SKM-1 (cell line): ENCODE results near the gene TMEM203.
A peak's percentile ranks its signal among the peaks of the same experiment; 100 is the strongest.
"Not testable (repeated sequence)": the region's sequence is repeated elsewhere in the genome, so short reads cannot be mapped to it uniquely, and the experiment has no call there.

ENCODE experiments used
- DNase-seq: peaks from one replicate; lab custom pipeline; 2025; ENCODE audit not compliant: unreplicated experiment; lab: John Stamatoyannopoulos, UW

The TMEM203 gene

GRCh38 chr9:137205126-137206069 lies at the start of gene TMEM203, which contains the start of gene NDOR1:
Gene TMEM203, minus strand, starts transcription at chr9:137205648. Its CDS starts 234 bp downstream, at chr9:137205414.
Gene NDOR1, plus strand, starts transcription at chr9:137205700. Its CDS starts 78 bp downstream, at chr9:137205778.
- DNase-seq = peak; percentile 42

- DNase-seq = peak; percentile 70
Observed at GRCh38 chr9:137254624-137255447, 49.4 kb upstream of the TMEM203 start, which contains the start of gene NELFB. Gene NELFB, plus strand, starts transcription at chr9:137255327.

GRCh38 chr9:137253717-137254623 lies 48.5 kb upstream of the TMEM203 start:
- DNase-seq = no peak

- DNase-seq = no peak
Observed at GRCh38 chr9:137252555-137253506, 47.4 kb upstream of the TMEM203 start.

GRCh38 chr9:137251490-137252268 lies 46.2 kb upstream of the TMEM203 start:
- DNase-seq = no peak

- DNase-seq = no peak
Observed at GRCh38 chr9:137251194-137251461, 45.7 kb upstream of the TMEM203 start, which contains the start of gene STPG3. Gene STPG3, plus strand, starts transcription at chr9:137251286. Its CDS starts 1 bp downstream, at chr9:137251287.

- no peak for DNase-seq
Observed at GRCh38 chr9:137250329-137251193, 45.1 kb upstream of the TMEM203 start.

GRCh38 chr9:137247916-137248175 lies 42.4 kb upstream of the TMEM203 start:
- no peak for DNase-seq

GRCh38 chr9:137247135-137247915 lies 41.9 kb upstream of the TMEM203 start:
- no peak for DNase-seq

GRCh38 chr9:137245450-137246421 lies 40.3 kb upstream of the TMEM203 start:
- no peak for DNase-seq

GRCh38 chr9:137244486-137245449 lies 39.3 kb upstream of the TMEM203 start:
- DNase-seq = no peak

GRCh38 chr9:137243626-137244485 lies 38.4 kb upstream of the TMEM203 start:
- no peak for DNase-seq

GRCh38 chr9:137243266-137243625 lies 37.8 kb upstream of the TMEM203 start:
- DNase-seq = not testable (repeated sequence)
